Stimulated activated naive CD8-positive, alpha-beta T cell treated with anti-CD3 and anti-CD28 coated beads, Interleukin-15, Interleukin-2, amounts not matched to agents 100 ng/mL and 50 ng/mL, for 24 hours (primary cell): ENCODE results near the gene IL5RA.

ENCODE experiments used
- H3K27ac Mint-ChIP-seq: one replicate; pipeline ENCODE4 v1.8.0; 2021; ENCODE audit warnings: mild to moderate bottlenecking, mixed read lengths
- H3K27me3 Mint-ChIP-seq: one replicate; pipeline ENCODE4 v1.8.0; 2021; ENCODE audit warnings: mixed read lengths
- H3K36me3 Mint-ChIP-seq: one replicate; pipeline ENCODE4 v1.8.0; 2021; ENCODE audit warnings: low read depth, mixed read lengths
- H3K4me1 Mint-ChIP-seq: one replicate; pipeline ENCODE4 v1.8.0; 2021; ENCODE audit warnings: low read depth, mixed read lengths
- H3K4me3 Mint-ChIP-seq: one replicate; pipeline ENCODE4 v1.8.0; 2021; ENCODE audit warnings: mild to moderate bottlenecking, mixed read lengths
- H3K9me3 Mint-ChIP-seq: one replicate; pipeline ENCODE4 v1.8.0; 2021; ENCODE audit warnings: mixed read lengths

Gene IL5RA

GRCh38 chr3:3087279-3087678 lies 22.9 kb downstream of the IL5RA start:
- Mint-ChIP-seq H3K4me3 (no peak overlapping the region), H3K27me3 (no peaks in the 10 kb centered on the region), H3K27ac (no peak overlapping the region), H3K4me1 (peaks cover 5% of the 10 kb centered on the region), H3K9me3 (no peaks in the 10 kb centered on the region), H3K36me3 (no peaks in the 10 kb centered on the region)

GRCh38 chr3:3086239-3086638 lies 23.9 kb downstream of the IL5RA start:
- H3K27me3 Mint-ChIP-seq: no peaks in the 10 kb centered on the region
- no peaks in the 10 kb centered on the region for H3K36me3 Mint-ChIP-seq
- no peaks in the 10 kb centered on the region for H3K9me3 Mint-ChIP-seq
- H3K4me3 Mint-ChIP-seq: no peak overlapping the region
- H3K27ac Mint-ChIP-seq: no peak overlapping the region
- H3K4me1 Mint-ChIP-seq: peaks cover 10% of the 10 kb centered on the region

- Mint-ChIP-seq H3K27me3 (no peaks in the 10 kb centered on the region), H3K27ac (no peak overlapping the region), H3K4me3 (no peak overlapping the region), H3K4me1 (peaks cover 12% of the 10 kb centered on the region), H3K9me3 (no peaks in the 10 kb centered on the region), H3K36me3 (no peaks in the 10 kb centered on the region)
Observed at GRCh38 chr3:3085782-3086181, 24.4 kb downstream of the IL5RA start.

GRCh38 chr3:3084890-3085289 lies 25.3 kb downstream of the IL5RA start:
- Mint-ChIP-seq H3K4me3 (no peak overlapping the region), H3K4me1 (peaks cover 12% of the 10 kb centered on the region), H3K9me3 (no peaks in the 10 kb centered on the region), H3K36me3 (no peaks in the 10 kb centered on the region), H3K27ac (no peak overlapping the region), H3K27me3 (no peaks in the 10 kb centered on the region)

GRCh38 chr3:3082234-3082924 lies 27.8 kb downstream of the IL5RA start:
- Mint-ChIP-seq H3K9me3 (no peaks in the 10 kb centered on the region), H3K4me1 (peaks cover 6% of the 10 kb centered on the region), H3K4me3 (no peak overlapping the region), H3K27ac (no peak overlapping the region), H3K36me3 (no peaks in the 10 kb centered on the region), H3K27me3 (no peaks in the 10 kb centered on the region)

- Mint-ChIP-seq H3K36me3 (no peaks in the 10 kb centered on the region), H3K4me3 (no peak overlapping the region), H3K27ac (no peak overlapping the region), H3K9me3 (no peaks in the 10 kb centered on the region), H3K4me1 (peaks cover 6% of the 10 kb centered on the region), H3K27me3 (no peaks in the 10 kb centered on the region)
Observed at GRCh38 chr3:3081381-3082233, 28.6 kb downstream of the IL5RA start.

GRCh38 chr3:3080309-3080708 lies 29.9 kb downstream of the IL5RA start:
- no peaks in the 10 kb centered on the region for H3K36me3 Mint-ChIP-seq
- peaks cover 6% of the 10 kb centered on the region for H3K4me1 Mint-ChIP-seq
- no peaks in the 10 kb centered on the region for H3K27me3 Mint-ChIP-seq
- no peaks in the 10 kb centered on the region for H3K9me3 Mint-ChIP-seq
- no peak overlapping the region for H3K4me3 Mint-ChIP-seq
- H3K27ac Mint-ChIP-seq: no peak overlapping the region

GRCh38 chr3:3074551-3075257 lies 35.5 kb downstream of the IL5RA start:
- no peaks in the 10 kb centered on the region for H3K36me3 Mint-ChIP-seq
- H3K4me3 Mint-ChIP-seq: no peak overlapping the region
- H3K4me1 Mint-ChIP-seq: no peaks in the 10 kb centered on the region
- no peak overlapping the region for H3K27ac Mint-ChIP-seq
- no peaks in the 10 kb centered on the region for H3K9me3 Mint-ChIP-seq
- H3K27me3 Mint-ChIP-seq: no peaks in the 10 kb centered on the region

- H3K9me3 Mint-ChIP-seq: no peaks in the 10 kb centered on the region
- no peak overlapping the region for H3K27ac Mint-ChIP-seq
- H3K36me3 Mint-ChIP-seq: no peaks in the 10 kb centered on the region
- H3K4me1 Mint-ChIP-seq: no peaks in the 10 kb centered on the region
- H3K27me3 Mint-ChIP-seq: no peaks in the 10 kb centered on the region
- no peak overlapping the region for H3K4me3 Mint-ChIP-seq
Observed at GRCh38 chr3:3071136-3071535, 39.0 kb downstream of the IL5RA start.

- Mint-ChIP-seq H3K4me1 (no peaks in the 10 kb centered on the region), H3K4me3 (no peak overlapping the region), H3K9me3 (no peaks in the 10 kb centered on the region), H3K27me3 (no peaks in the 10 kb centered on the region), H3K36me3 (no peaks in the 10 kb centered on the region), H3K27ac (no peak overlapping the region)
Observed at GRCh38 chr3:3069723-3070122, 40.5 kb downstream of the IL5RA start.

- Mint-ChIP-seq H3K4me3 (no peak overlapping the region), H3K27ac (no peak overlapping the region), H3K9me3 (no peaks in the 10 kb centered on the region), H3K36me3 (no peaks in the 10 kb centered on the region), H3K4me1 (no peaks in the 10 kb centered on the region), H3K27me3 (no peaks in the 10 kb centered on the region)
Observed at GRCh38 chr3:3068358-3068881, 41.8 kb downstream of the IL5RA start.

- Mint-ChIP-seq H3K4me1 (no peaks in the 10 kb centered on the region), H3K27me3 (no peaks in the 10 kb centered on the region), H3K27ac (no peak overlapping the region), H3K9me3 (no peaks in the 10 kb centered on the region), H3K4me3 (no peak overlapping the region), H3K36me3 (no peaks in the 10 kb centered on the region)
Observed at GRCh38 chr3:3066910-3067309, 43.3 kb downstream of the IL5RA start.

- Mint-ChIP-seq H3K4me1 (no peaks in the 10 kb centered on the region), H3K27ac (no peak overlapping the region), H3K4me3 (no peak overlapping the region), H3K27me3 (no peaks in the 10 kb centered on the region), H3K36me3 (no peaks in the 10 kb centered on the region), H3K9me3 (no peaks in the 10 kb centered on the region)
Observed at GRCh38 chr3:3066378-3066777, 43.8 kb downstream of the IL5RA start.

- Mint-ChIP-seq H3K9me3 (no peaks in the 10 kb centered on the region), H3K4me3 (no peak overlapping the region), H3K27ac (peak overlapping the region; percentile 4), H3K36me3 (no peaks in the 10 kb centered on the region), H3K4me1 (no peaks in the 10 kb centered on the region), H3K27me3 (no peaks in the 10 kb centered on the region)
Observed at GRCh38 chr3:3065876-3066275, 44.3 kb downstream of the IL5RA start.

GRCh38 chr3:3064297-3064696 lies 45.9 kb downstream of the IL5RA start:
- Mint-ChIP-seq H3K27ac (no peak overlapping the region), H3K9me3 (no peaks in the 10 kb centered on the region), H3K4me3 (no peak overlapping the region), H3K27me3 (no peaks in the 10 kb centered on the region), H3K4me1 (no peaks in the 10 kb centered on the region), H3K36me3 (no peaks in the 10 kb centered on the region)
